Neural progenitor cell (in vitro differentiated cells): ENCODE results near the gene NDE1. TPM values are rescaled to one million over a fixed set of nuclear protein-coding genes. Genes with fewer than 3 reads are reported as not detected.

Experiments
- DNase-seq: peaks from one replicate; pipeline ENCODE4 v3.0.0-alpha.2; 2016; ENCODE audit warnings: low spot score
- H2AFZ ChIP-seq: fragments of 200-600 bp; sonication (generic); replicated peaks from 2 replicates; pipeline ENCODE4 v1.6.1; 2016; ENCODE audit warnings: antibody characterized with exemption
- H3F3A ChIP-seq: fragments of 200-600 bp; sonication (generic); 2 replicates; pipeline ENCODE4 v1.6.1; 2016; ENCODE audit warnings: antibody characterized with exemption, low read depth
- H3K27ac ChIP-seq: fragments of 200-600 bp; sonication (generic); 2 replicates; pipeline ENCODE4 v1.5.1; 2016; ENCODE audit warnings: mild to moderate bottlenecking
- H3K27me3 ChIP-seq: fragments of 200-600 bp; sonication (generic); 2 replicates; pipeline ENCODE4 v1.6.1; 2016; ENCODE audit warnings: mild to moderate bottlenecking, moderate library complexity
- H3K36me3 ChIP-seq: fragments of 200-600 bp; sonication (generic); 2 replicates; pipeline ENCODE4 v1.5.1; 2016
- H3K4me1 ChIP-seq: fragments of 200-600 bp; sonication (generic); 2 replicates; pipeline ENCODE4 v1.6.1; 2016; ENCODE audit warnings: mixed run types
- H3K4me2 ChIP-seq: fragments of 200-600 bp; sonication (generic); 2 replicates; pipeline ENCODE4 v1.6.1; 2016
- H3K4me3 ChIP-seq: fragments of 200-600 bp; sonication (generic); 2 replicates; pipeline ENCODE4 v1.5.1; 2016
- H3K79me2 ChIP-seq: fragments of 200-600 bp; sonication (generic); 2 replicates; pipeline ENCODE4 v1.6.1; 2016; ENCODE audit warnings: low read depth
- H3K9ac ChIP-seq: fragments of 200-600 bp; sonication (generic); 2 replicates; pipeline ENCODE4 v1.6.1; 2016
- H3K9me3 ChIP-seq: fragments of 200-600 bp; sonication (generic); 2 replicates; pipeline ENCODE4 v1.5.1; 2016; ENCODE audit warnings: low read depth
- H4K20me1 ChIP-seq: fragments of 200-600 bp; sonication (generic); 2 replicates; pipeline ENCODE4 v1.6.1; 2016; ENCODE audit warnings: low read depth
- H3K27ac Mint-ChIP-seq: 3 replicates; pipeline ENCODE4 v1.8.0; 2021; ENCODE audit warnings: mixed read lengths
- H3K27me3 Mint-ChIP-seq: 2 replicates; pipeline ENCODE4 v1.8.0; 2022; ENCODE audit warnings: low read depth, mild to moderate bottlenecking, inconsistent platforms, moderate library complexity, mixed read lengths; ENCODE audit not compliant: insufficient read depth
- H3K36me3 Mint-ChIP-seq: 3 replicates; pipeline ENCODE4 v1.8.0; 2021; ENCODE audit warnings: mixed read lengths
- H3K4me1 Mint-ChIP-seq: 3 replicates; pipeline ENCODE4 v1.8.0; 2021; ENCODE audit warnings: mixed read lengths
- H3K4me3 Mint-ChIP-seq: 3 replicates; pipeline ENCODE4 v1.8.0; 2021; ENCODE audit warnings: mild to moderate bottlenecking, moderate library complexity, mixed read lengths
- H3K9me3 Mint-ChIP-seq: 3 replicates; pipeline ENCODE4 v1.8.0; 2020; ENCODE audit warnings: mixed read lengths
- CTCF ChIP-seq: fragments of 200-600 bp; sonication (generic); IDR thresholded peaks from 2 replicates; pipeline ENCODE4 v1.5.1; 2017; ENCODE audit warnings: antibody characterized with exemption, mild to moderate bottlenecking
- EZH2 ChIP-seq: fragments of 200-600 bp; sonication (generic); IDR thresholded peaks from 2 replicates; pipeline ENCODE4 v1.6.1; 2017; ENCODE audit warnings: antibody characterized with exemption, mild to moderate bottlenecking, moderate library complexity
- EZH2phosphoT487 ChIP-seq: fragments of 200-600 bp; sonication (generic); IDR thresholded peaks from 2 replicates; pipeline ENCODE4 v1.6.1; 2017; ENCODE audit warnings: antibody characterized with exemption
- total RNA-seq: library from RNA; depleted of rRNA; stranded (reverse); fragments of >200 nt; gene quantifications from 2 replicates; pipeline ENCODE4 v1.2.3, GENCODE V29; 2015; ENCODE audit warnings: low replicate concordance

NDE1 gene
- total RNA-seq, 1 donor from 2014 or later, result 85.3 TPM

- no peak for DNase-seq
- Mint-ChIP-seq H3K9me3 (no peaks in the 10 kb centered on the region), H3K36me3 (peaks cover 7% of the 10 kb centered on the region), H3K4me1 (peaks cover 3% of the 10 kb centered on the region), H3K27me3 (peaks cover 10% of the 10 kb centered on the region), H3K27ac (no peak overlapping the region), H3K4me3 (no peak overlapping the region)
- H3K4me1 ChIP-seq, result no peaks in the 10 kb centered on the region
- no peak overlapping the region for H3K27ac ChIP-seq
- H3K36me3 ChIP-seq, result no peaks in the 10 kb centered on the region
- no peaks in the 10 kb centered on the region for H3F3A ChIP-seq
- H3K4me2 ChIP-seq, result no peak overlapping the region
- no peak overlapping the region for H3K9ac ChIP-seq
- no peaks in the 10 kb centered on the region for H4K20me1 ChIP-seq
- no peaks in the 10 kb centered on the region for H3K9me3 ChIP-seq
- H3K79me2 ChIP-seq, result no peaks in the 10 kb centered on the region
- no peaks in the 10 kb centered on the region for H3K27me3 ChIP-seq
- no peak overlapping the region for H3K4me3 ChIP-seq
- H2AFZ ChIP-seq, result no peak overlapping the region
- no peak for TF ChIP-seq EZH2phosphoT487
- no peak for TF ChIP-seq CTCF
Measured at GRCh38 chr16:15714393-15715172, 64.5 kb downstream of the NDE1 start.

- no peaks in the 10 kb centered on the region for H3K36me3 ChIP-seq
- no peak overlapping the region for H3K9ac ChIP-seq
- H3K36me3 Mint-ChIP-seq, result peaks cover 7% of the 10 kb centered on the region
- no peak overlapping the region for H3K4me3 ChIP-seq
- H3K9me3 Mint-ChIP-seq, result no peaks in the 10 kb centered on the region
- H4K20me1 ChIP-seq, result no peaks in the 10 kb centered on the region
- no peak overlapping the region for H3K27ac Mint-ChIP-seq
- no peaks in the 10 kb centered on the region for H3K9me3 ChIP-seq
- H3F3A ChIP-seq, result no peaks in the 10 kb centered on the region
- H3K4me1 ChIP-seq, result no peaks in the 10 kb centered on the region
- peaks cover 3% of the 10 kb centered on the region for H3K4me1 Mint-ChIP-seq
- peaks cover 11% of the 10 kb centered on the region for H3K27me3 Mint-ChIP-seq
- H3K27ac ChIP-seq, result no peak overlapping the region
- H3K4me2 ChIP-seq, result no peak overlapping the region
- no peaks in the 10 kb centered on the region for H3K27me3 ChIP-seq
- DNase-seq, result no peak
- no peak overlapping the region for H2AFZ ChIP-seq
- TF ChIP-seq EZH2 (no peak), EZH2phosphoT487 (no peak)
- no peaks in the 10 kb centered on the region for H3K79me2 ChIP-seq
- no peak overlapping the region for H3K4me3 Mint-ChIP-seq
Measured at GRCh38 chr16:15715221-15715620, 65.2 kb downstream of the NDE1 start.

GRCh38 chr16:15716694-15717447, 66.8 kb downstream of the NDE1 start:
- Histone ChIP-seq H3K4me3 (no peak overlapping the region), H3K27me3 (no peaks in the 10 kb centered on the region), H3K4me1 (no peaks in the 10 kb centered on the region), H2AFZ (no peak overlapping the region), H3K27ac (no peak overlapping the region), H3K9me3 (no peaks in the 10 kb centered on the region), H3K4me2 (no peak overlapping the region), H3K9ac (no peak overlapping the region), H3K36me3 (no peaks in the 10 kb centered on the region), H3K79me2 (no peaks in the 10 kb centered on the region), H3F3A (no peaks in the 10 kb centered on the region), H4K20me1 (no peaks in the 10 kb centered on the region)
- no peak overlapping the region for H3K27ac Mint-ChIP-seq
- no peak overlapping the region for H3K4me3 Mint-ChIP-seq
- peaks cover 12% of the 10 kb centered on the region for H3K27me3 Mint-ChIP-seq
- H3K4me1 Mint-ChIP-seq, result peaks cover 3% of the 10 kb centered on the region
- no peak for DNase-seq
- peaks cover 7% of the 10 kb centered on the region for H3K36me3 Mint-ChIP-seq
- no peaks in the 10 kb centered on the region for H3K9me3 Mint-ChIP-seq
- TF ChIP-seq EZH2phosphoT487 (no peak), CTCF (no peak), EZH2 (no peak)

GRCh38 chr16:15721018-15721417, 71.0 kb downstream of the NDE1 start:
- H3K27ac Mint-ChIP-seq, result no peak overlapping the region

More at GRCh38 chr16:15721018-15721417, 71.0 kb downstream of the NDE1 start:
- Mint-ChIP-seq H3K36me3 (peaks cover 7% of the 10 kb centered on the region), H3K4me3 (no peak overlapping the region), H3K4me1 (no peaks in the 10 kb centered on the region), H3K27me3 (peaks cover 6% of the 10 kb centered on the region), H3K9me3 (no peaks in the 10 kb centered on the region)
- H3K36me3 ChIP-seq, result no peaks in the 10 kb centered on the region
- H3F3A ChIP-seq, result no peaks in the 10 kb centered on the region
- DNase-seq, result no peak
- H3K27me3 ChIP-seq, result no peaks in the 10 kb centered on the region
- TF ChIP-seq EZH2, result no peak
- TF ChIP-seq EZH2phosphoT487, result no peak
- no peak for TF ChIP-seq CTCF
- no peaks in the 10 kb centered on the region for H3K4me1 ChIP-seq
- H3K9me3 ChIP-seq, result no peaks in the 10 kb centered on the region
- H2AFZ ChIP-seq, result no peak overlapping the region
- H3K4me2 ChIP-seq, result no peak overlapping the region
- no peak overlapping the region for H3K9ac ChIP-seq
- H3K79me2 ChIP-seq, result no peaks in the 10 kb centered on the region
- H3K4me3 ChIP-seq, result no peak overlapping the region
- H4K20me1 ChIP-seq, result no peaks in the 10 kb centered on the region
- no peak overlapping the region for H3K27ac ChIP-seq
